ENCODE measurements around the gene FGF9.

Gene FGF9

DNA sequence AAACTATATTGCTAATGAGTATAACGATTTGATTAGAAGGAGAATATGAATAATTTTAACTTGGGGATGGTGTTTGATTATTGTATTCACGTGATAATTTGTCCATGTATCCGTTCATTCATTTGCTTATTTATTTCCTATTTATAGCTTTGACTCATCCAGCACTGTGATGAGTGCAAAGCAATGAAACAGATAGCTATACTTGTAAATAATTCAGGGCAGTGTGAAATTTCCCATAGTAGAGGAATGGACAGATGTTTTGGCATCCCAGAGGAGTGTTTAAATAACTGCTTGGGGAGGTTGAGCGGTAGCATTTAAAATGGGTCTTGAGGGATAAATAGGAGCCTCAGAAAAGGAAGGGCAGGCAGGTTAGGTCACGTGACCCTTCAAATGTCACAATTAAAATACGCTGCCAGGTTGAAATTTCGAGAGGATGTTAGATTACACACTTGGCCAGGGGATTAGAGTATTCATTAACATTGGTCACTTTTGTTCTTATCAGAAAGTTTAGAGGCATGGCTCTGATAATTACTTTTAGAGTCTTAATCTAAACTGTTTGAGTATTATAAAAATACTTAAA, 14.7 kb downstream of the FGF9 start:
- no peaks in the 10 kb centered on the region; the same call in 1 of the 2 replicates for H3K27me3 ChIP-seq (replicated peaks; ENCODE audit: control insufficient read depth, insufficient read depth, low read length)

GRCh38 chr13:21686751-21687391, 16.0 kb downstream of the FGF9 start:
- H3K36me3 ChIP-seq (ENCODE audit: control insufficient read depth, insufficient read depth, low read length), result no peaks in the 10 kb centered on the region
- no peak for DNase-seq (ENCODE audit: extremely low read depth, insufficient read length)
- peaks cover 2% of the 10 kb centered on the region; the same call in 1 of the 2 replicates for H3K27me3 ChIP-seq (replicated peaks; ENCODE audit: control insufficient read depth, insufficient read depth, low read length)
- H3K4me3 ChIP-seq (replicated peaks; ENCODE audit: low read depth, low read length), result no peak overlapping the region
- TF ChIP-seq, protein P1, sequence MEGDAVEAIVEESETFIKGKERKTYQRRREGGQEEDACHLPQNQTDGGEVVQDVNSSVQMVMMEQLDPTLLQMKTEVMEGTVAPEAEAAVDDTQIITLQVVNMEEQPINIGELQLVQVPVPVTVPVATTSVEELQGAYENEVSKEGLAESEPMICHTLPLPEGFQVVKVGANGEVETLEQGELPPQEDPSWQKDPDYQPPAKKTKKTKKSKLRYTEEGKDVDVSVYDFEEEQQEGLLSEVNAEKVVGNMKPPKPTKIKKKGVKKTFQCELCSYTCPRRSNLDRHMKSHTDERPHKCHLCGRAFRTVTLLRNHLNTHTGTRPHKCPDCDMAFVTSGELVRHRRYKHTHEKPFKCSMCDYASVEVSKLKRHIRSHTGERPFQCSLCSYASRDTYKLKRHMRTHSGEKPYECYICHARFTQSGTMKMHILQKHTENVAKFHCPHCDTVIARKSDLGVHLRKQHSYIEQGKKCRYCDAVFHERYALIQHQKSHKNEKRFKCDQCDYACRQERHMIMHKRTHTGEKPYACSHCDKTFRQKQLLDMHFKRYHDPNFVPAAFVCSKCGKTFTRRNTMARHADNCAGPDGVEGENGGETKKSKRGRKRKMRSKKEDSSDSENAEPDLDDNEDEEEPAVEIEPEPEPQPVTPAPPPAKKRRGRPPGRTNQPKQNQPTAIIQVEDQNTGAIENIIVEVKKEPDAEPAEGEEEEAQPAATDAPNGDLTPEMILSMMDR (IDR thresholded peaks at IDR 0.05; ENCODE audit: insufficient read depth, low read length, poor library complexity, severe bottlenecking), result no peak

More for the DNA sequence above, 14.7 kb downstream of the FGF9 start:
- no peak for DNase-seq (ENCODE audit: extremely low read depth, insufficient read length)
- H3K36me3 ChIP-seq (ENCODE audit: control insufficient read depth, insufficient read depth, low read length), result no peaks in the 10 kb centered on the region
- H3K4me3 ChIP-seq (replicated peaks; ENCODE audit: low read depth, low read length), result no peak overlapping the region
- TF ChIP-seq, protein P1 (IDR thresholded peaks at IDR 0.05; ENCODE audit: insufficient read depth, low read length, poor library complexity, severe bottlenecking), result no peak

DNA sequence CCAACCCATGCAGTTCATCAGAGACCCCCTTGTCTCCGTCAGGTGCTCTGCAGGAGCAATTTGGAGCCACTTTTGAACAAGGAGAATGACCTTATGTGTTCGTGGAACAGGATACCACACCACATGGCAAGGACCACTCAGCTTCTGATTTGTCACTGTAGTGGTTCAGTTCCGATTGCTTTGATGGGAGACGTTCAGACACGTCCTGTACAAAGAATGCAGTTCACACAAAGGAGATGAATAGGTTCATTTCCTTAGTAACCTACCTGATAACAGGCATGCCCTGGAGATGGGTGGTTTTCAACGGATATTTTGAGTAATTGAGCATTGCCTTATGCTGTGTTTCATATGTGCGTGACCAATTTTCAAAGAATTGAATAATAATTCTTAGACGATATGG, 17.2 kb downstream of the FGF9 start:
- DNase-seq (ENCODE audit: extremely low read depth, insufficient read length), result no peak

DNA sequence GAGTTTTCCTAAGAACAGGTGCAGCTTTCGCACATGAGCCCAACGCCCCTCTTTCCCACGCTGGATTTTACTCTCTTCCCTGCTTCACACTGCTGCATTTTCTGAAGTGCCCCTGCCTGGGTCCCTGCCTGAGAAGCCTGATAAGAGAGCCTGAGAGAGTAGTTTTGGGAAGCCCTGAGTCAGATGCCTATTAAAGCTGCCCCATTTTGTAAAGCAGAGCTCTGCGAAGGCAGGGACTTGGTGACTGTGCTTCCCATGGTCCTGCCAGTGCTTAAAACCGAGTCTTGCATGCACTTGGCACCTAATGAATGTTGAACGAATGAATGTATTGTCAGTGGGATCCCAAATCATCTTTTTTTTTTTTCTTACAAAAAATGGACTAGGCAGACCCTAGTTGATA, 18.2 kb downstream of the FGF9 start:
- Histone ChIP-seq H3K27me3 (replicated peaks; ENCODE audit: control insufficient read depth, insufficient read depth, low read length) (peaks cover 2% of the 10 kb centered on the region; the same call in 1 of the 2 replicates), H3K36me3 (ENCODE audit: control insufficient read depth, insufficient read depth, low read length) (no peaks in the 10 kb centered on the region), H3K4me3 (replicated peaks; ENCODE audit: low read depth, low read length) (no peak overlapping the region)
- TF ChIP-seq, protein P1 (IDR thresholded peaks at IDR 0.05; ENCODE audit: insufficient read depth, low read length, poor library complexity, severe bottlenecking), result no peak
- no peak for DNase-seq (ENCODE audit: extremely low read depth, insufficient read length)

More for the DNA sequence above, 17.2 kb downstream of the FGF9 start:
- Histone ChIP-seq H3K36me3 (ENCODE audit: control insufficient read depth, insufficient read depth, low read length) (no peaks in the 10 kb centered on the region), H3K27me3 (replicated peaks; ENCODE audit: control insufficient read depth, insufficient read depth, low read length) (peaks cover 2% of the 10 kb centered on the region; the same call in 1 of the 2 replicates), H3K4me3 (replicated peaks; ENCODE audit: low read depth, low read length) (no peak overlapping the region)
- TF ChIP-seq, protein P1 (IDR thresholded peaks at IDR 0.05; ENCODE audit: insufficient read depth, low read length, poor library complexity, severe bottlenecking), result no peak

GRCh38 chr13:21690955-21691354, 20.1 kb downstream of the FGF9 start:
- no peak for DNase-seq (ENCODE audit: extremely low read depth, insufficient read length)
- 0 out of 2 replicates have a peak, but pooled peaks cover 2% of the 10 kb centered on the region for H3K27me3 ChIP-seq (replicated peaks; ENCODE audit: control insufficient read depth, insufficient read depth, low read length)
- TF ChIP-seq, protein P1 (IDR thresholded peaks at IDR 0.05; ENCODE audit: insufficient read depth, low read length, poor library complexity, severe bottlenecking), result no peak
- H3K36me3 ChIP-seq (ENCODE audit: control insufficient read depth, insufficient read depth, low read length), result no peaks in the 10 kb centered on the region
- no peak overlapping the region for H3K4me3 ChIP-seq (replicated peaks; ENCODE audit: low read depth, low read length)

Measured in GM06990 (cell line).